ENCODE measurements around the gene DCST2. TPM values are rescaled to one million over a fixed set of nuclear protein-coding genes. Genes with fewer than 3 reads are reported as not detected.

The DCST2 gene
- total RNA-seq (2011; cell fraction: chromatin; rRNA removed; ENCODE audit: low replicate concordance), result 1.1 and 2.4 TPM in 2 replicates
- 1.3 and 1.7 TPM in 2 replicates for total RNA-seq (2011; cell fraction: nucleolus; rRNA removed)
- total RNA-seq (2011; cell fraction: nucleoplasm; rRNA removed), result 0.99 and 1.3 TPM in 2 replicates
- 0.12 TPM in 1 of 2 replicates, not detected in the other for total RNA-seq (2014; rRNA removed)
- 0.11 TPM in 1 of 2 replicates, not detected in the other for total RNA-seq (2014; rRNA removed; fragmentation: Illumina TruSeq; extraction: Trizol)
- total RNA-seq (2015; rRNA removed; fragmentation: Illumina TruSeq; extraction: Trizol), result 0.11 TPM in 1 of 2 replicates, not detected in the other
- total RNA-seq (2021), result 0.09 and 0.40 TPM in 2 replicates
- 0.49 and 1.1 TPM in 2 replicates for polyA plus RNA-seq (2011; rRNA removed)
- 0.30 and 0.40 TPM in 2 replicates for polyA plus RNA-seq (2011; cell fraction: cytosol; rRNA removed)
- 9.0 and 9.2 TPM in 2 replicates for polyA plus RNA-seq (2011; cell fraction: nucleus; rRNA removed)
- 0.36 and 2.9 TPM in 2 replicates for polyA plus RNA-seq (2012)
- 0.10 TPM in 1 of 2 replicates, not detected in the other for polyA plus RNA-seq (2014; fragmentation: Illumina TruSeq; extraction: Trizol)
- not detected for polyA plus RNA-seq (2014; fragmentation: Nextera tagmentation; extraction: Ambion mirVana)
- 0.22 and 0.37 TPM in 2 replicates for polyA plus RNA-seq (2014; rRNA removed)
- polyA minus RNA-seq (2011; rRNA and poly(A)+ RNA removed), result 0.24 and 0.25 TPM in 2 replicates
- not detected in 2 replicates for polyA minus RNA-seq (2011; cell fraction: cytosol; rRNA and poly(A)+ RNA removed)
- polyA minus RNA-seq (2011; cell fraction: nucleus; rRNA and poly(A)+ RNA removed), result 0.33 and 0.40 TPM in 2 replicates
- Bru-seq, nascent RNA, result percentile 24 among the genes with signal in this experiment
- BruChase-seq, experiment 1, labeled RNA remaining after a 2-hour chase, result percentile 15 among the genes with signal in this experiment
- percentile 20 among the genes with signal in this experiment for BruChase-seq, experiment 2, labeled RNA remaining after a 6-hour chase
- long read RNA-seq, experiment 1, result 0 reads
- long read RNA-seq, experiment 2, result 0 reads
- long read RNA-seq, experiment 3, result 0 reads

DNA sequence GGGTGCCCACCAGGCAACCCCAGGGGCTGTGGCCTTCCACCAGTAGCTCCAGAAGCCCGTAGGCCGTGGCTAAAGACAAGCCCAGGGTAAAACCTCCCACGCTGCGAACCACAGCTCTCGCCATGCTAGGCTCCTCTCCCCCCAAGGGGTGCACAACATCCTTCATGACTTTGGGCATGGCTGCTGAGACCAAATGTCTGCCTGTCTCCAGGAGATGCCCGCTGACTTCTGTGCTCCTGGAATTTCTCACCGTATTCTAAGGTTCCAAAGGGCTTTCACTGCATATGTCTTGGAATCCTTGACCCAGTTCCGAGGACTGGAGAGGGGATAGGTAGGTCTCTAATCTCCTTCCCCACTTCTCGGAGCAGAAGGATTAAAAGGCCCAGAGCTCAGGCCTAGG, at the start of gene DCST2, which contains the start of gene DCST1:
DCST2 (minus strand) TSS at position 258 of the 400 bp plus-strand sequence; CDS start at position 178, 80 bp downstream.
DCST1 (plus strand) TSS at position 301 of the 400 bp plus-strand sequence. CDS start 213 bp downstream, outside the sequence.
- TF ChIP-seq ZBTB17 (CRISPR knock-in tag; IDR thresholded peaks at IDR 0.05), result no peak
- TF ChIP-seq, protein P1, sequence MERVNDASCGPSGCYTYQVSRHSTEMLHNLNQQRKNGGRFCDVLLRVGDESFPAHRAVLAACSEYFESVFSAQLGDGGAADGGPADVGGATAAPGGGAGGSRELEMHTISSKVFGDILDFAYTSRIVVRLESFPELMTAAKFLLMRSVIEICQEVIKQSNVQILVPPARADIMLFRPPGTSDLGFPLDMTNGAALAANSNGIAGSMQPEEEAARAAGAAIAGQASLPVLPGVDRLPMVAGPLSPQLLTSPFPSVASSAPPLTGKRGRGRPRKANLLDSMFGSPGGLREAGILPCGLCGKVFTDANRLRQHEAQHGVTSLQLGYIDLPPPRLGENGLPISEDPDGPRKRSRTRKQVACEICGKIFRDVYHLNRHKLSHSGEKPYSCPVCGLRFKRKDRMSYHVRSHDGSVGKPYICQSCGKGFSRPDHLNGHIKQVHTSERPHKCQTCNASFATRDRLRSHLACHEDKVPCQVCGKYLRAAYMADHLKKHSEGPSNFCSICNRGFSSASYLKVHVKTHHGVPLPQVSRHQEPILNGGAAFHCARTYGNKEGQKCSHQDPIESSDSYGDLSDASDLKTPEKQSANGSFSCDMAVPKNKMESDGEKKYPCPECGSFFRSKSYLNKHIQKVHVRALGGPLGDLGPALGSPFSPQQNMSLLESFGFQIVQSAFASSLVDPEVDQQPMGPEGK (CRISPR knock-in tag; IDR thresholded peaks at IDR 0.05; ENCODE audit: borderline replicate concordance), result no peak
- TF ChIP-seq ZNF561 (CRISPR knock-in tag; conservative IDR thresholded peaks at IDR 0.05), result no peak
- no peak for TF ChIP-seq BCL6 (CRISPR knock-in tag; IDR thresholded peaks at IDR 0.05)
- H3K9me3 ChIP-seq (replicated peaks; ENCODE audit: control insufficient read depth, insufficient read depth, low read depth, low read length), result no peaks in the 10 kb centered on the region
- no peak within 1 kb of the TSS for H3K27ac ChIP-seq (ENCODE audit: extremely low read depth, low read depth, low read length)
- no peak within 1 kb of the TSS for H3K4me3 ChIP-seq
- no peak within 1 kb of the TSS for H3K4me2 ChIP-seq (ENCODE audit: insufficient read depth, low read length)
- no TSS peak for BruUV-seq (replicated peaks)
- H3K9me1 ChIP-seq (ENCODE audit: control insufficient read depth, insufficient read depth, low read length), result no peaks in the 10 kb centered on the region
- FAIRE-seq, result no peak
- H3K79me2 ChIP-seq (ENCODE audit: control insufficient read depth, insufficient read depth, low read length), result no peaks in the 10 kb centered on the region
- H4K20me1 ChIP-seq (replicated peaks; ENCODE audit: control insufficient read depth, insufficient read depth, low read length), result no peaks in the 10 kb centered on the region
- no peaks in the 10 kb centered on the region for H3K36me3 ChIP-seq (ENCODE audit: control insufficient read depth, insufficient read depth, low read length)
- peaks cover under 1 to 18% of the 10 kb centered on the region in 2 experiments; a peak in 3 of 5 replicates for H3K4me1 ChIP-seq (replicated peaks in 1 of 2; ENCODE audit: control insufficient read depth in 2 of 2, insufficient read depth in 2 of 2, low read length in 2 of 2)
- WGBS (ENCODE audit: insufficient coverage, low coverage, missing lambda C conversion rate), result 26% methylated on average over 7 of the region's 9 CpGs
- intact Hi-C loops (cut with micrococcal nuclease), result no loop called here
- ATAC-seq, result no peak
- peak within 1 kb of the TSS in 1 of 2 experiments; percentile 58; a peak in 2 of 4 replicates for H3K9ac ChIP-seq (ENCODE audit: insufficient read depth in 1 of 2, low read depth in 2 of 2, low read length in 2 of 2)
- in situ Hi-C loops (cut with MboI), result no loop called here
- ChIA-PET CTCF (ENCODE audit: low intra/inter-chr PET ratio) (no interaction called here), POLR2A (interaction anchor here (1.3 to 1.9 kb wide), 2 partner anchors 14 to 16 kb away, joined by 4 to 8 read pairs; no protein-coding TSS in a partner anchor)
- H2AFZ ChIP-seq (ENCODE audit: low read depth, low read length), result no peak within 1 kb of the TSS
- peaks cover 0 to 23% of the 10 kb centered on the region in 2 experiments; a peak in 3 of 5 replicates for H3K27me3 ChIP-seq (ENCODE audit: control insufficient read depth in 2 of 2, insufficient read depth in 2 of 2, low read length in 2 of 2)
- DNase-seq (ENCODE audit: extremely low read depth in 1 of 4, low spot score in 3 of 4), result no peak

All from K562 (cell line).